Stimulated activated effector memory CD8-positive, alpha-beta T cell treated with anti-CD3 and anti-CD28 coated beads, Interleukin-12 subunit alpha, Interleukin-12 subunit beta, amount 100 ng/mL, for 72 hours (primary cell): Measurements from ENCODE around the gene UPP1.
A peak's percentile ranks its signal among the peaks of the same experiment; 100 is the strongest.
"Not testable (repeated sequence)": the region's sequence is repeated elsewhere in the genome, so short reads cannot be mapped to it uniquely, and the experiment has no call there.

ENCODE experiments used
- ATAC-seq: fragments of 150-1000 bp; cut with Tn5 transposase; 2 replicates; pipeline ENCODE4 v1.10.0; 2021
- DNase-seq, 2 donors: peaks; one replicate each; pipeline ENCODE4 v3.0.0; 2021 to 2022; ENCODE audit warnings: low spot score in 2 of 2
- H3K27ac Mint-ChIP-seq: one replicate; pipeline ENCODE4 v1.8.0; 2022; ENCODE audit warnings: mild to moderate bottlenecking, mixed read lengths
- H3K36me3 Mint-ChIP-seq: one replicate; pipeline ENCODE4 v1.8.0; 2022; ENCODE audit warnings: mild to moderate bottlenecking, mixed read lengths
- H3K4me1 Mint-ChIP-seq: one replicate; pipeline ENCODE4 v1.8.0; 2022; ENCODE audit warnings: mixed read lengths
- H3K4me3 Mint-ChIP-seq: one replicate; pipeline ENCODE4 v1.8.0; 2022; ENCODE audit warnings: mild to moderate bottlenecking, mixed read lengths
- H3K9me3 Mint-ChIP-seq: one replicate; pipeline ENCODE4 v1.8.0; 2022; ENCODE audit warnings: mixed read lengths

UPP1 gene

DNA sequence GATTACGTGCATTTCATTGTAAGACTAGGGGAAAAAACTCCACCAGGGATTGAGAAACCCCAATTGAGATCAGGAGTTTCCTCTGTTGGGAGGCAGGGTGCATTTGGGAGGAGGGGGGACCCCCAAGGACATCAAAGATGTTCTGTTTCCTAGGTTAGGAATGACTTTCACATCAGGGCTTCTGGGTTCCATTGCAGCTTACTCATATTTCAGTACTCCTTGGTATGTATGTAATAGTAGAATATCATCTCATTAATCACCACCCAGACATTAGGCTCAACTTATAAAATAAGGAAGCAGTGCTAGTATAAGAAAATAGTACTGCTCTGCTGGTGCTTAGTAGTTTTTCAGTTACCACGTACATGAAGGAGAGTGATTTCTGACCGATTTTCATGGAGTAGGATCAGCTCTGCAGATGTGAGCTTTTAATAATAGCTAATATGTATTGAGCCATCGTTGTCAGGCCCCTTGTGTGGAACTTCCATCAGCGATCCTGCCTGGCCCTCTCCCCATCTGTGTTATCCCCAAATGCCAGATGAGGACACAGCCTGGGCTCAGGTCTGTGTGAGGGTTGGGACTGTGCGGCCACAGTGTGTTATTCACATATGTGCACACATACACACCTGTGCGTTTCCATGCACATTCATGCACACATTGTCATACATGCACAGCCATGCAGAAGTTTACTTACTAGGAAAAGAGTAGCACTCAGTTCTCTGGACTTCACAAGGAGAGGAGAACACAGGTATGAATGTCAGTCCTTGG lies 23.5 kb downstream of the UPP1 start:
- H3K36me3 Mint-ChIP-seq: peaks cover 40% of the 10 kb centered on the region
- peaks cover 21% of the 10 kb centered on the region for H3K4me1 Mint-ChIP-seq
- H3K27ac Mint-ChIP-seq: no peak overlapping the region
- DNase-seq (no peak), ATAC-seq (no peak)
- no peaks in the 10 kb centered on the region for H3K9me3 Mint-ChIP-seq
- H3K4me3 Mint-ChIP-seq: no peak overlapping the region

DNA sequence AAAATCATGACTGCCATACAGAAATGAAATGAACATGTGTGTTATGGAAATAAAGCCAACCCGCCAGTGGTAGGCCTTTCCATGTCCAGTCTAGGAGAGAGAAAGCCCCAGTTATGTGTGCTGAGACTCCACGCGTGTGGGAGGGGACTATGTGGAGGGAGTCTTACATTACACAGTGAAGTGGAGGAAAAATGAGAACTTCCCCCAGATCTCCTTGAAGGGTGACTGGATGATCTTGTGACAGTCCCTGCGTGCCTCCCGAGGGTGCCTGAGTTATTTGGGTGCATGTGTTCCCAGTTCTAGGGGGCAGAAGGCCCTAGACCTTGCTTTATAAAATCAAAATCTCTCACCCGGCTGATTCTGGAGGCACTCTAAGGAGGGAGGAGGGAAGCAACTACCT lies 24.2 kb downstream of the UPP1 start:
- ATAC-seq: no peak
- H3K27ac Mint-ChIP-seq: no peak overlapping the region
- peaks cover 21% of the 10 kb centered on the region for H3K4me1 Mint-ChIP-seq
- H3K9me3 Mint-ChIP-seq: no peaks in the 10 kb centered on the region
- no peak overlapping the region for H3K4me3 Mint-ChIP-seq
- DNase-seq: no peak
- H3K36me3 Mint-ChIP-seq: peaks cover 33% of the 10 kb centered on the region

DNA sequence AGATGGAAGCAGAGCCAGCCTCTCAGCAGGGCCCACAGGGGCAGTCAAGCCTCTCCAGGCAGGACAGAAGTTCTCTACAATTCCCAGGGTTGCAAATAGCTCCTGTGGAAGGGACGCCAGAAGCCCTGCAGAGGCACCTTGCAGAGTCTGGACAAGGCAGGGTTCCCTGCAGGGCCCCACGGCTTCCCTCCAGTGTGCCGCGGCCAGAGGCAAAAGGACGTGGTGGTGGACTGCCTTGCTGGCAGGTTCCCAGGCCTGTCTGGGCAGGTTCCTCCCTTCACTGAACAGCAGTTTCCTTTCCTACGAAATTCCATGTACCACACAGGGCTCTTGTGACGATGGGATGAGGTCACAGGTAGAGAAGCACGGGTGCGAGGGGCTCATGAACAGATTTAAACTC lies 25.1 kb downstream of the UPP1 start:
- Mint-ChIP-seq H3K4me1 (peaks cover 15% of the 10 kb centered on the region), H3K4me3 (no peak overlapping the region), H3K36me3 (peaks cover 25% of the 10 kb centered on the region), H3K9me3 (no peaks in the 10 kb centered on the region), H3K27ac (peak overlapping the region; percentile 77)
- ATAC-seq (no peak), DNase-seq (no peak)

DNA sequence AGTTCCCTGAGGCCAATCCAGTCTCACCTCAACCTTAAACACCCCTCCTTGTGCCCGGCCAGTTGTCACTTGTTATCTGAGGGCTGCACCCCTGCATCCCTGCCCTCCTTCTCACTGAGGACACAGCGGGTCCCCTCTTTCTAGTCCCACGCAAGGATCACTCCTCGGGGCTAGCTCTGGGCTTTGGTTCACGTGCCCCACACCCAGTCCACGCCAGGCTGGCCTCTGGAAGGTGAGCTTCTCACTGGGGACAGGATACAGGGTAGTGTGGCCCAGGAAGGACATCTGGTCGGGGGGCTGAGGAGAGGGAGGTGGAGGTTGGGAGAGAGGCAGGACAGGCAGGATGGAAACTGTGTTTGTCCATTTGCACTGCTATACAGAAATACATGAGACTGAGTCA lies 25.5 kb downstream of the UPP1 start:
- no peak for ATAC-seq
- H3K4me3 Mint-ChIP-seq: no peak overlapping the region
- peaks cover 11% of the 10 kb centered on the region for H3K4me1 Mint-ChIP-seq
- no peaks in the 10 kb centered on the region for H3K9me3 Mint-ChIP-seq
- peaks cover 20% of the 10 kb centered on the region for H3K36me3 Mint-ChIP-seq
- DNase-seq: no peak
- H3K27ac Mint-ChIP-seq: peak overlapping the region; percentile 77

DNA sequence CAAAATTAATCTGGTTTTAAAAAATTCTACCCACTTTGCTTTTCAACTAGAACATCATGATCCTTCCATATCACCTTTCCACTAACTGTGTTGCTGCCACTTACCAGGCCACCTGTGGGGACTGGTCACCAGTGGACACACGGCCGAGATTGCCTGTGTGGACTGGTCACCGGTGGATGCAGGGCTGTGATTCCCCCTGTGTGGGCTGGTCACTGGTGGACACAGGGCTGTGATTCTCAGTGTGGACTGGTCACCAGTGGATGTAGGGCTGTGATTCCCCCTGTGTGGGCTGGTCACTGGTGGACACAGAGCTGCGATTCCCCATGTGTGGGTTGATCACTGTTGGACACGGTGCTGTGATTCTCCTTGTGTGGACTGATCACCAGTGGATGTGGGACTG lies 27.0 kb downstream of the UPP1 start:
- no peaks in the 10 kb centered on the region for H3K9me3 Mint-ChIP-seq
- DNase-seq (no peak), ATAC-seq (no peak)
- H3K4me3 Mint-ChIP-seq: no peak overlapping the region
- H3K4me1 Mint-ChIP-seq: no peaks in the 10 kb centered on the region
- H3K36me3 Mint-ChIP-seq: peaks cover 10% of the 10 kb centered on the region
- H3K27ac Mint-ChIP-seq: no peak overlapping the region

DNA sequence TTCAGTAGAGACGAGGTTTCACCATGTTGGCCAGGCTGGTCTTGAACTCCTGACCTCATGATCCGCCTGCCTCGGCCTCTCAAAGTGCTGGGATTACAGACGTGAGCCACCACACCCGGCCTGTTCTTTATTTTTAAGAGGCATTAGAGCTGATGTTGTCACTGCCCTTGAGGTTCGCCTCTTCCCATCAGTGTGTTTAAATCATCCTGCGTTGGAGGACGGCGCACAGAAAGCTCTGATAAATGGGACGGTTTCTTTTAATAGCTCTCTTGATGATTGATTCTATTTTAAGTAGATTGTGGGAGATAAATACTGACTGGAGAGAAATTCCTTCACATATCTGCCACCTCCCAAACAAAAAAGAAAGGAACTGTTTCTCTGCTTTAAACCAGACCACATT lies 29.0 kb downstream of the UPP1 start:
- no peak overlapping the region for H3K27ac Mint-ChIP-seq
- H3K4me1 Mint-ChIP-seq: no peaks in the 10 kb centered on the region
- ATAC-seq (no peak), DNase-seq (no peak)
- no peaks in the 10 kb centered on the region for H3K9me3 Mint-ChIP-seq
- no peak overlapping the region for H3K4me3 Mint-ChIP-seq
- no peaks in the 10 kb centered on the region for H3K36me3 Mint-ChIP-seq

DNA sequence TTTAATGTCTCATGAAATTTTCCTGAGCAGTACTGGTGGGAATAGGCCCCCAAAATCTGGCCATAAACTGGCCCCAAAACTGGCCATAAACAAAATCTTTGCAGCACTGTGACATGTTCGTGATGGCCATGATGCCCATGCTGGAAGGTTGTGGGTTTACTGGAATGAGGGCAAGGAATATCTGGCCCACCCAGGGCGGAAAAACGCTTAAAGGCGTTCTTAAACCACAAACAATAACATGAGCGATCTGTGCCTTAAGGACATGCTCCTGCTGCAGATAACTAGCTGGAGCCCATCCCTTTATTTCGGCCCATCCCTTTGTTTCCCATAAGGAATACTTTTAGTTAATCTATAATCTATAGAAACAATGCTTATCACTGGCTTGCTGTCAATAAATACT lies 31.5 kb downstream of the UPP1 start:
- not testable (repeated sequence) for H3K4me1 Mint-ChIP-seq, H3K27ac Mint-ChIP-seq, H3K4me3 Mint-ChIP-seq, DNase-seq, H3K9me3 Mint-ChIP-seq, ATAC-seq, H3K36me3 Mint-ChIP-seq

DNA sequence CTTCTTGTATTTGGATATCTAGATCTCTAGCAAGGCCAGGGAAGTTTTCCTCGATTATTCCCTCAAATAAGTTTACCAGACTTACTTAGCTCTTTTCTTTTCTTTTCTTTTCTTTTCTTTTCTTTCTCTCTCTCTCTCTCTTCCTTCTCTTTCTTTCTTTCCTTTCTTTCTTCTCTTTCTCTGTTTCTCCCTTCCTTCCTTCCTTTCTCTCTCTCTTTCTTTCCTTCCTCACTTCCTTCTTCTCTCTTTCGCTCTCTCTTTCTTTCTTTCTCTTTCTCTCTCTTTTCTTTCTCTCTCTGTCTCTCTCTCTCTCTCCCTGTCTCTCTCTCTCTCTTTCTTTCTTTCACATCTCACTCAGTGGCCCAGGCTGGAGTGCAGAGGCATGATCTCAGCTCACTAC lies 37.0 kb downstream of the UPP1 start:
- H3K9me3 Mint-ChIP-seq: peaks cover 3% of the 10 kb centered on the region
- no peak overlapping the region for H3K4me3 Mint-ChIP-seq
- no peaks in the 10 kb centered on the region for H3K36me3 Mint-ChIP-seq
- peaks cover 9% of the 10 kb centered on the region for H3K4me1 Mint-ChIP-seq
- no peak for DNase-seq
- no peak overlapping the region for H3K27ac Mint-ChIP-seq
- ATAC-seq: no peak

DNA sequence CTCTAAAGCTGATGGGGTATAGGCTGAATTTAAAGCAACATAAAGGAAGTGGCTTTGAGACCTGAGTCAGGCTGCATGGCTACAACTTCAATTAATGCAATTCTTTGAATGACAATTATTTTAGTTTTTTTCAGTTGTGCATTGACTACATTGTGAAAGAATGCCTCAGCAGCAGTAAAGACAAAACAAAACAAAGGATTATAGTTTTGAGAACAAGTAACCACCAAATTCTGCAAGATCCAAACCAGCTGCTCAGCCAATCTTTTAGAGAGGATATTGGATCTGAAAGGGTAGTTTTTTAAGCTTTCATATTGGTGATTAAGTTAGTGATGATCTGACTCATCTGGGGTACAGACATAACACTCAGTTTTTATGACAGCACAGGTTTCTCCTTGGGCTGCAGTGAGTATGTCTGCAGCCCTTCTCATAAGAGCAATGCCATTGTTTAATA lies 41.6 kb downstream of the UPP1 start:
- Mint-ChIP-seq H3K36me3 (no peaks in the 10 kb centered on the region), H3K4me1 (peaks cover 11% of the 10 kb centered on the region), H3K27ac (no peak overlapping the region), H3K9me3 (peaks cover 3% of the 10 kb centered on the region), H3K4me3 (no peak overlapping the region)
- DNase-seq (no peak), ATAC-seq (peak; percentile 98)

DNA sequence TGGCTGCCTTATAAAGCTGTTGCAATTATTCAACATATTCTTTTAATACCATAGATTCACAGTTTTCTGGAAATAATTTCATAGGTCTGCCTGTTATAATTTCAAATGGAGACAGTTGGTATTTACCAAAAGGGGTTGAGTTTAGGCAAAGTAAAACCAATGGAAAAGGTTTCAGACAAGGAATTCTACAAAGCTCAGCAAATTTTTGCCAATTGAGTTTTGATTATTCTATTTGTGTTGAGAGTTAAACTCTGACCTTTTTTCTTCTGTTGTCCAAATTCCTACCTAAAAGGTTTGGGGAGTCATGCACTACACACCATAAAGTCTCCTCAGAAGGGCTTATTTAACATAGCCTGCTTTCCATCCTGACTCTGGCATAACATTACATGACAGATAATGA lies 43.7 kb downstream of the UPP1 start:
- H3K4me1 Mint-ChIP-seq: peaks cover 11% of the 10 kb centered on the region
- DNase-seq (no peak), ATAC-seq (no peak)
- no peaks in the 10 kb centered on the region for H3K9me3 Mint-ChIP-seq
- no peaks in the 10 kb centered on the region for H3K36me3 Mint-ChIP-seq
- no peak overlapping the region for H3K27ac Mint-ChIP-seq
- no peak overlapping the region for H3K4me3 Mint-ChIP-seq

DNA sequence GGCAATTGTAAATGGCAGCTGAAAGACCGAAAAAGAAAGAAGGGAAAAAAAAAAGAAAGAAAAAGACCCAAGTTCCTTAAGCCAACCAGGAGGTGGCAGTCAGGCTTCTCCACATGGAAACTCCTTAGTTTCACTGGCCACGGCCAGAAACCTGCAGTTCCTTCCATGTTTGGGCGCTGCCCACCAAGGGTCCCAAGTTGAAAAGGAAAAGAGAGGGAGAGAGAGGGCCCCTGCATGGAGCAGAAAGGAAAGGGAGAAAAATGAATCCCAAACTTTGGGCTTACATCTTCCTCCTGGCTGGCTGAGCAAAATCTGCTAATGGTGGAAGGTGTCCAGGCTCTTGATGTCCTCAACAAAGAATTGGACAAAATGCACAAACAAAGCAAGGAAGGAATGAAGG lies 50.4 kb downstream of the UPP1 start:
- H3K36me3 Mint-ChIP-seq: no peaks in the 10 kb centered on the region
- H3K4me1 Mint-ChIP-seq: peaks cover 12% of the 10 kb centered on the region
- H3K9me3 Mint-ChIP-seq: no peaks in the 10 kb centered on the region
- DNase-seq (no peak), ATAC-seq (no peak)
- no peak overlapping the region for H3K4me3 Mint-ChIP-seq
- H3K27ac Mint-ChIP-seq: no peak overlapping the region

DNA sequence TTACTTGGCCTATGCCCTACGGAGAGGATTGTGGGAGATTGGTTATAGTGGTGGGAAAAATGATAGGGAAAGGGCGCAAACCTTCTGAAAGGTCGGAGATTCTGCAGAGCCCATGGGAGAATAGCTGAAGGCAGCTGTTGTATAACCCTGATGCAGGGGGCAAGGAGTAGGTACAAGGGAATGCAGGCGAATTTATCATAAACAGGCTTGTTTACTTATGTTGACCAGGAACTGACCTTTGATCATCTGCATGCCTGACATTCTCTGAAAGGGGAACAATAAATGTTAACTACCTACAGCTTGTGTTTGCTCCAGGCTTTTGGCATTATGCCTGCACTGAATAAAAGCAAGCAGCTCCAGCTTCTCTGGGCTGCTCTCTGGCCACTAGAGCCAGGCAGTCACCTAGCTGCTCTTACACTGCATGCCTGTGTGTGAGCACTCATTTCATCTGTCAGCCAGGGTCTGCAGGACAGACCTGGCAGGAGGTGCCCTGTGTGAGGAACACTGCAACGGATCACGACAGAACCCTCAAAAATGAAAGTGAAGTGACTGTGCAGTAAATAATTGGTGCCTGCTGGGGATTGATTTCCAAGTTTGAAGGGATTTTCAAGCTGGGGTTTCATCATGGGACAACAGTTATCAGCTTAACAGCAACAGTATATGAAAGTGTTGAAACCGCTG lies 51.1 kb downstream of the UPP1 start:
- Mint-ChIP-seq H3K27ac (no peak overlapping the region), H3K36me3 (no peaks in the 10 kb centered on the region), H3K4me3 (no peak overlapping the region), H3K9me3 (no peaks in the 10 kb centered on the region), H3K4me1 (peaks cover 12% of the 10 kb centered on the region)
- DNase-seq: no peak
- ATAC-seq: no peak

DNA sequence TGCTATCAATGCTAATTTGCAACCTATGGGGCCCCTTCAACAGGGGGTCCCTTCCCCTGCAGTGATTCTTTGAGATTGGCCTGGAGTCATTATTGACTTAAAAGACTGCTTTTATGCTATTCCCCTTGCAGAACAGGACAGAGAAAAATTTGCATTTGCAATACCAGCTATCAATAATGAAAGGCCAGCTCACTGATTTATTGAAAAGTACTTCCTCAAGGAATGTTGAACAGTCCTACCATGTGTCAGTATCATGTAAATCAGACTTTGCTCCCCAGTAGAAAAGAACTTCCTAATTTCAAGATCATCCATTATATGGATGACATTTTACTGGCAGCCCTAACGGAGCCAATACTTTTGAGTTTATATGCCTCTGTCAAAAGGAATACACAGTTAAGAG lies 52.5 kb downstream of the UPP1 start:
- H3K4me1 Mint-ChIP-seq: peaks cover 12% of the 10 kb centered on the region
- DNase-seq: no peak
- no peaks in the 10 kb centered on the region for H3K9me3 Mint-ChIP-seq
- no peak for ATAC-seq
- no peak overlapping the region for H3K27ac Mint-ChIP-seq
- no peak overlapping the region for H3K4me3 Mint-ChIP-seq
- no peaks in the 10 kb centered on the region for H3K36me3 Mint-ChIP-seq

DNA sequence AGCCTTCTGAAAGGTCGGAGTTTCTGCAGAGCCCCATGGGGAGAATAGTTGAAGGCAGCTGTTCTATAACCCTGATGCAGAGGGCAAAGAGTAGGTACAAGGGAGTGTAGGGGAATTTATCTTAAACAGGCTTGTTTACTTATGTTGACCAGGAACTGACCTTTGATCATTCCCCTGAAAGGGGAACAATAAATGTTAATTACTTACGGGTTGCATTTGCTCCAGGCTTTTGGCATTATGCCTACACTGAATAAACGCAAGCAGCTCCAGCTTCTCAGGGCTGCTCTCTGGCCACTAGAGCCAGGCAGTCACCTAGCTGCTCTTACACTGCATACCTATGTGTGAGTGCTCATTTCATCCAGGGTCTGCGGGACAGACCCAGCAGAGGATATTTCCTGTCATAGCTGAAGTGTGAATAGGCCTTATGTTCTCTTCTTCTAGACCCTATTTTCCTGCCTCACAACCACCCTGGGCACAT lies 55.3 kb downstream of the UPP1 start:
- ATAC-seq: no peak
- no peak overlapping the region for H3K27ac Mint-ChIP-seq
- H3K36me3 Mint-ChIP-seq: no peaks in the 10 kb centered on the region
- DNase-seq: no peak
- H3K4me1 Mint-ChIP-seq: peaks cover 8% of the 10 kb centered on the region
- no peaks in the 10 kb centered on the region for H3K9me3 Mint-ChIP-seq
- H3K4me3 Mint-ChIP-seq: no peak overlapping the region

DNA sequence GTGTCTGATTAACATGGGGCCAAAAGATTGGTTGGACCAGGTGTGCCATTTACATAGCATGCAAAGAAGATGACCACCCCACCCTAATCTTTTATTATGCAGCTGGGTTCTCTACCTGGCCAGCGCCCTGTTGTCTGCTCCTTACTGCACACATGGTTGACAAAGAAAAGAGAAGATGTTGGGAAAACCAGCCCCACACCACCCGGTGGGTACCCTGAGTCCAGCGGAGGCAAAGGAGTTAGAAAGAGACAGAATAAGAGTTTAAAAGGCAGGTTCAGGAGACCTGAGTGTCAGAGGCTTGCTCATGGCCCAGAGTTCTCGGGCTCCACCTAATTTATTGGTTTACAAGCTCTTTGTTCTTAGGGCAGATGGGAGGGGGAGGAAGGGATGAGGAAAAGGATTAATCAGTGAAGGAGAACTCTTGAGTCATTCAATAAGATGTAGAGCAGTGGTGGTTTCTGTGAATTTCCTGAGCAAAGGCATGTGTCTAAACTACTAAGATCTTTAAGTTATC lies 58.1 kb downstream of the UPP1 start:
- no peak for ATAC-seq
- no peaks in the 10 kb centered on the region for H3K36me3 Mint-ChIP-seq

DNA sequence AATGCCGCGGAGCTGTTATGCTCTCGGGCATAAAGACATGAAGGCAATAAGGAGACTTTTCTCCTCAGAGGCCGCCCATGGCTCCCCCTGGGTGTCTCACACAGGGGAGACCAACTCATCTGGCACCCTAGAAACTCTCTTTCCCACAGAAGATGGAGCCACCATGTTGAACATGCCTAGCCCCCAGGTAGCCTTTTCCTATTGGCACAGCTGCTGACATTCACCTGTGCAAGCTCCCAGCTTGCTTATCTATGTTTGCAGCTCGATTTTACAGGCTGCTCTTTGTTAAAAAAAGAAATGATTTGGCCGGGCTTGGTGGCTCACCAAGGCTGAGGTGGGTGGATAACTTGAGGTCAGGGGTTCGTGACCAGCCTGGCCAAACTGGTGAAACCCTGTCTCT lies 58.6 kb downstream of the UPP1 start:
- not testable (repeated sequence) for DNase-seq, H3K4me3 Mint-ChIP-seq, H3K4me1 Mint-ChIP-seq, H3K9me3 Mint-ChIP-seq, ATAC-seq, H3K27ac Mint-ChIP-seq, H3K36me3 Mint-ChIP-seq

More for the DNA sequence above, 58.1 kb downstream of the UPP1 start:
- H3K27ac Mint-ChIP-seq: no peak overlapping the region
- H3K4me3 Mint-ChIP-seq: no peak overlapping the region
- no peaks in the 10 kb centered on the region for H3K9me3 Mint-ChIP-seq
- no peaks in the 10 kb centered on the region for H3K4me1 Mint-ChIP-seq
- no peak for DNase-seq
